ENCODE measurements around the gene SPART. TPM values are rescaled to one million over a fixed set of nuclear protein-coding genes. Genes with fewer than 3 reads are reported as not detected.

Gene SPART, protein sequence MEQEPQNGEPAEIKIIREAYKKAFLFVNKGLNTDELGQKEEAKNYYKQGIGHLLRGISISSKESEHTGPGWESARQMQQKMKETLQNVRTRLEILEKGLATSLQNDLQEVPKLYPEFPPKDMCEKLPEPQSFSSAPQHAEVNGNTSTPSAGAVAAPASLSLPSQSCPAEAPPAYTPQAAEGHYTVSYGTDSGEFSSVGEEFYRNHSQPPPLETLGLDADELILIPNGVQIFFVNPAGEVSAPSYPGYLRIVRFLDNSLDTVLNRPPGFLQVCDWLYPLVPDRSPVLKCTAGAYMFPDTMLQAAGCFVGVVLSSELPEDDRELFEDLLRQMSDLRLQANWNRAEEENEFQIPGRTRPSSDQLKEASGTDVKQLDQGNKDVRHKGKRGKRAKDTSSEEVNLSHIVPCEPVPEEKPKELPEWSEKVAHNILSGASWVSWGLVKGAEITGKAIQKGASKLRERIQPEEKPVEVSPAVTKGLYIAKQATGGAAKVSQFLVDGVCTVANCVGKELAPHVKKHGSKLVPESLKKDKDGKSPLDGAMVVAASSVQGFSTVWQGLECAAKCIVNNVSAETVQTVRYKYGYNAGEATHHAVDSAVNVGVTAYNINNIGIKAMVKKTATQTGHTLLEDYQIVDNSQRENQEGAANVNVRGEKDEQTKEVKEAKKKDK
- total RNA-seq: 39.4 and 51.7 TPM in 2 replicates

DNA sequence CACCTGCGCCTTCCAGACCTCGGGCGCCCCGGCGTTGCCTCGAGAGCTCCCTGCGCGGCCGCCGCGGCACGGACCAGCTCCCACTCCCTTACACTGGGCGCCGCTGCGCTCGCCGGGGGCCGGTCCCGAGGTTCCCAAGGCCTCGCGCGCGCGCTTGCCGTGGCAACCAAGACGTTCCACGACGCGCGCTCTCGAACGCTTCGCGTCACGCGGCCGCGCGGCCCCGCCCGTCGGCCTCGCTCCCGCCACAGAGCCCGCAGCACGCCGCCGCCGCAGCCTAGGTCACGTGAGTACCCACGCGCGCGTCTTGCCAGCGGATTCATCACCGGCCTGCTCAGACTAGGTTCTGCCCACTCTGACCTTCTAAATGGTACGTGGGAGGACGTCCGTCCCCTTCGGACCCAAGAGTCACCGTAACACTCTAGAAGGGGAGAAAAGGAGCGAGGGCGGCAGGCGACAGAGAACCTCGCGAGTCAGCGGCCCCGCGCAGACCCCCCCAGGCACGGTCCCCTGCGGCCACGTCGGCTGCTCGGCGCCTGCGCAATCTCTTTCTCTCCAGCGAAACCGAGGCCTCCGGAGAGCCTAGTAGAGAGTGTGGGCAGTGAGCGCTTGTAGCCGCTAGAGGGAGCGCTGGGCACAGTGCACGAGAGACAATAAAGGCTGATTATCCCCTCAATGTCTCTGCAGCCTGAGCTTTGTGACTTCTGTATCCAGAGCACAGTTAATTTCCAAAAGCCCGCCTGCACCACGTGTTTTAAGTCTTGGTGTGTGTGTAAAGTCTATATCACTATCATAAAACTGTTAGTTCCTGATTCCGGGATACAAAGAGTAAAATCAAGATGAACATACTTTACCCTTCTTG, at the start of gene SPART:
SPART (minus strand) TSS at position 173 of the 862 bp plus-strand sequence. CDS start 10,564 bp downstream, outside the sequence.

DNA sequence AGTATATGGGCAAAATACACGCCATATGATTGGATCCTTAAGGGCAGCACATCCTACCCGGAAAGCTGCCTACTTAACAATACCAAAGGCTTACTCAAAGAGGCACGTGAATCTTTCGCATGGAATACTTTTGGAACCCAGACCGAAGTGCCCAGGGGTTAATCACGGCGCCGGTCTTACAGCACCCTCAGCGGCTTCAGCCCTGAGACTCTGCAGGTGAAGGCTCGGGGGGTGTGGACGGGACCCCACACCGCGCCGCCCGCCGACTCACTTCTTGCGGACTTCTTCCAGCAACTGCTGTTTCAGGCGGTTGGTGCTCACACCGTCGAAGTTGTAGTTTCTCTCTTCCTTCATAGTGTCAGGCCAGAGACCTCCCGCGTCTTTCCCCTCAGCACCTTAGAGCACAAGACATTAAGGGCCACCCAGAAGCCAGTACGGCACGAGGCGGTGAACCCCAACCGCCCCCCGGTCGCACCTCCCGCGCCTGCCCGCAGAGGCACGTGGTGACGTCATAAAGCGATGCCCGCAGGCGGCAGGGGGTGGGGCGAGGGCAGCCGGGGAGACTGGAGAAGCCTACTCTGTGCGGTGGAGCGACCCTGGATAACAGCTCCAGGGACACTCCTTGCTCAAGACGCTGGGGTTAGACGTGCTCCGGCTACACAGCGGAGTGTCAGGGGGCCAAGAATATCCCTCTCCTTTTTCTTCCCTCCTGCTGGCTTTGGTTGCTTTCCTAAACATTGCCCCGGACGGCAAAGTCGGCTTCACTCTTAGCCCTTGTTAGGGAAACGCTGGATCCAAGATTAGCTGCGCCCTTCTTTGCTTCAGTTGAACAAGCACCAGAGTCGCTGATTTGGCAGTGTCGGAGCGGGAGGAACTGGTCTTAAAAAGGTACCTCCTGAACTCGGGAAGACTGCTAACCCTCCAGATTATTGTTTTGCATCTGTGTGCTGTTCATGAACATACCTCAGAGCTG, 48.5 kb downstream of the SPART start, which contains the start of gene CCDC169:
CCDC169 (minus strand) TSS at position 449 of the 973 bp plus-strand sequence; CDS start at position 354, 95 bp downstream.

Other genes starting within 250 kb of the SPART start
- 2.2 and 4.1 TPM in 2 replicates for gene DCLK1, start 215.0 kb downstream of the SPART start, total RNA-seq
- gene SOHLH2, start 131.8 kb downstream of the SPART start, total RNA-seq: 0.39 and 1.3 TPM in 2 replicates
- 0.91 and 2.8 TPM in 2 replicates for gene CCDC169, start 48.6 kb downstream of the SPART start, total RNA-seq
- 2.3 TPM in 1 of 2 replicates, not detected in the other for gene CCNA1, start 86.1 kb upstream of the SPART start, total RNA-seq